ENCODE measurements around the gene TUSC2.

GRCh38 chr3:50352781-50353180, 24.8 kb upstream of the TUSC2 start:
- 0 out of 2 replicates have a peak, but pooled peaks have one; percentile 18 for TF ChIP-seq CTCF (conservative IDR thresholded peaks at IDR 0.05; ENCODE audit: low read depth, low read length)
- no peak for TF ChIP-seq EZH2 (IDR thresholded peaks at IDR 0.05; ENCODE audit: borderline replicate concordance, low read depth, low read length, poor library complexity, severe bottlenecking)
